OCI-LY7 (cell line): ENCODE results near the gene HAND2. TPM values are rescaled to one million over a fixed set of nuclear protein-coding genes. Genes with fewer than 3 reads are reported as not detected.

Experiments used
- BruUV-seq: library from RNA; stranded (reverse); fragments of 400-500 nt; replicated peaks from 2 replicates; lab custom pipeline; 2021; lab: Mats Ljungman, UMichigan
- CTCF ChIA-PET: fragments of 300-600 bp; sonication (Branson Sonifier 250); formaldehyde crosslinking; loops from one replicate; lab custom pipeline; 2022; ENCODE audit warnings: antibody characterized with exemption; ENCODE audit not compliant: unreplicated experiment; lab: Charles Lee
- POLR2A ChIA-PET: fragments of 300-600 bp; sonication (Branson Sonifier 250); formaldehyde crosslinking; loops from one replicate; lab custom pipeline; 2022; ENCODE audit warnings: antibody characterized with exemption; lab: Charles Lee
- DNase-seq: peaks from one replicate; pipeline ENCODE4 v3.0.0-alpha.2; 2015; ENCODE audit warnings: low spot score
- H2AFZ ChIP-seq: fragments of 200-600 bp; sonication (generic), shearing (Covaris generic); 2 replicates; pipeline ENCODE4 v1.6.1; 2014; ENCODE audit warnings: mild to moderate bottlenecking, antibody characterized with exemption, low read length, moderate library complexity
- H3K27ac ChIP-seq: fragments of 200-600 bp; sonication (generic); 2 replicates; pipeline ENCODE4 v1.5.1; 2014; ENCODE audit warnings: mixed run types, low read depth, mild to moderate bottlenecking, moderate library complexity, low read length, inconsistent platforms; ENCODE audit not compliant: poor library complexity, severe bottlenecking
- H3K36me3 ChIP-seq: fragments of 200-600 bp; sonication (generic); 2 replicates; pipeline ENCODE4 v1.6.1; 2014; ENCODE audit warnings: mild to moderate bottlenecking, antibody characterized with exemption, low read length, moderate library complexity, mixed read lengths; ENCODE audit not compliant: insufficient read depth
- H3K4me1 ChIP-seq: fragments of 200-600 bp; sonication (generic); 2 replicates; pipeline ENCODE4 v1.5.1; 2014; ENCODE audit warnings: mild to moderate bottlenecking, low read length; ENCODE audit not compliant: insufficient read depth, poor library complexity, severe bottlenecking
- H3K4me2 ChIP-seq: fragments of 200-600 bp; sonication (generic); 2 replicates; pipeline ENCODE4 v1.6.1; 2014; ENCODE audit warnings: mild to moderate bottlenecking, low read length
- H3K4me3 ChIP-seq: fragments of 200-600 bp; sonication (generic); 2 replicates; pipeline ENCODE4 v1.5.1; 2014; ENCODE audit warnings: mild to moderate bottlenecking, low read depth, low read length; ENCODE audit not compliant: poor library complexity, severe bottlenecking
- H3K79me2 ChIP-seq: fragments of 200-600 bp; sonication (generic); 2 replicates; pipeline ENCODE4 v1.6.1; 2016; ENCODE audit warnings: low read depth, mild to moderate bottlenecking, low read length, moderate library complexity, mixed read lengths; ENCODE audit not compliant: insufficient read depth
- H3K9me2 ChIP-seq: fragments of 200-600 bp; sonication (generic); 2 replicates; pipeline ENCODE4 v1.6.1; 2016; ENCODE audit warnings: mild to moderate bottlenecking, low read length, mixed read lengths; ENCODE audit not compliant: insufficient read depth
- H3K9me3 ChIP-seq: fragments of 200-600 bp; sonication (generic); 2 replicates; pipeline ENCODE4 v1.6.1; 2014; ENCODE audit warnings: mild to moderate bottlenecking, mixed run types, low read length, mixed read lengths
- H4K20me1 ChIP-seq: fragments of 200-600 bp; sonication (generic); 2 replicates; pipeline ENCODE4 v1.6.1; 2014; ENCODE audit warnings: mild to moderate bottlenecking, antibody characterized with exemption, low read length, moderate library complexity, mixed read lengths; ENCODE audit not compliant: insufficient read depth
- EZH2phosphoT487 ChIP-seq: fragments of 200-600 bp; sonication (generic); IDR thresholded peaks from 2 replicates; pipeline ENCODE4 v1.6.1; 2018; ENCODE audit warnings: low read depth, borderline replicate concordance, mild to moderate bottlenecking, mixed run types, antibody characterized with exemption, low read length, moderate library complexity, mixed read lengths
- intact Hi-C: fragments of 100-400 bp; cut with micrococcal nuclease; formaldehyde crosslinking; loops from one replicate; pipeline ENCODE4 v1.10.0; 2022; ENCODE audit not compliant: unreplicated experiment
- total RNA-seq, 2 experiments: library from RNA; depleted of rRNA in 1 of 2; stranded (reverse); fragments of >200 nt in 1 of 2; shearing (Covaris generic) in 1 of 2; gene quantifications; 2 replicates each; pipeline ENCODE4 v1.2.3, GENCODE V29; 2014 to 2022
- TF ChIP-seq, protein P1 (sequence below): fragments of 200-600 bp; sonication (generic); conservative IDR thresholded peaks from 2 replicates; pipeline ENCODE4 v1.5.1; 2014; ENCODE audit warnings: mild to moderate bottlenecking, antibody characterized with exemption, low read length, moderate library complexity, mixed read lengths

Gene HAND2
- total RNA-seq, 2 experiments from 2014 or later = not detected

DNA sequence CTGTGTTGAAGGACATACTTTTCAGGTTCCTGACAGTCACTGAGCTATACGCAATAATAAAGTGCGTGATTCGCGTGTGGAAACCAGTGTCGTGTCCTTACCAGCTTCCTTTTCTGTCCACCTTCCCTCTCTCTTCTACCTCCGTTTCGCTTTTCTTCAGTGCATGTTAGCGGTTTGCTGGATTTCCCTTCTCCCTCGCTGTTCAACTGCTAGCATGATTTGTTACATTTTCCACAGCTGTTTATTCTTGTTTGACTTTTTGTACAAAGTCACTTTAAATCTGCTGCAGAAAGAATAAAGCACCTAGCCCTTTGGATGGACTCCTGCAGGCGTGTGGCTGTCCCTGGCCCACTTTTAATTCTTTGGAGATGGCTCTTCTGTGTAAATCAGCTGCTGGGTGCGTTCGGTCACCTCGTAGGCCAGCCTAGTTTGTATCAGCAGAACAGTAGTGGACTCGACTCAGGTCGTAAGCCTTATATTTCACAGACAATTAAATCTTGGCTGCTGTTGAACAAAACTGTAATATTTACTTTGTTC, 8.9 kb upstream of the HAND2 start:
- TF ChIP-seq, protein P1, sequence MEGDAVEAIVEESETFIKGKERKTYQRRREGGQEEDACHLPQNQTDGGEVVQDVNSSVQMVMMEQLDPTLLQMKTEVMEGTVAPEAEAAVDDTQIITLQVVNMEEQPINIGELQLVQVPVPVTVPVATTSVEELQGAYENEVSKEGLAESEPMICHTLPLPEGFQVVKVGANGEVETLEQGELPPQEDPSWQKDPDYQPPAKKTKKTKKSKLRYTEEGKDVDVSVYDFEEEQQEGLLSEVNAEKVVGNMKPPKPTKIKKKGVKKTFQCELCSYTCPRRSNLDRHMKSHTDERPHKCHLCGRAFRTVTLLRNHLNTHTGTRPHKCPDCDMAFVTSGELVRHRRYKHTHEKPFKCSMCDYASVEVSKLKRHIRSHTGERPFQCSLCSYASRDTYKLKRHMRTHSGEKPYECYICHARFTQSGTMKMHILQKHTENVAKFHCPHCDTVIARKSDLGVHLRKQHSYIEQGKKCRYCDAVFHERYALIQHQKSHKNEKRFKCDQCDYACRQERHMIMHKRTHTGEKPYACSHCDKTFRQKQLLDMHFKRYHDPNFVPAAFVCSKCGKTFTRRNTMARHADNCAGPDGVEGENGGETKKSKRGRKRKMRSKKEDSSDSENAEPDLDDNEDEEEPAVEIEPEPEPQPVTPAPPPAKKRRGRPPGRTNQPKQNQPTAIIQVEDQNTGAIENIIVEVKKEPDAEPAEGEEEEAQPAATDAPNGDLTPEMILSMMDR = no peak
- TF ChIP-seq EZH2phosphoT487 = no peak
- H3K79me2 ChIP-seq = no peaks in the 10 kb centered on the region
- H3K4me1 ChIP-seq = no peaks in the 10 kb centered on the region
- BruUV-seq = no TSS peak
- intact Hi-C loops = no loop called here
- CTCF ChIA-PET = no interaction called here
- no peaks in the 10 kb centered on the region for H4K20me1 ChIP-seq
- H3K9me3 ChIP-seq = no peaks in the 10 kb centered on the region
- POLR2A ChIA-PET = interaction anchor here (0.6 kb wide), 1 partner anchor 593 kb away, joined by 3 read pairs; no protein-coding TSS in a partner anchor
- no peak overlapping the region for H2AFZ ChIP-seq
- H3K27ac ChIP-seq = no peak overlapping the region
- H3K9me2 ChIP-seq = no peaks in the 10 kb centered on the region
- H3K4me3 ChIP-seq = no peak overlapping the region
- H3K36me3 ChIP-seq = no peaks in the 10 kb centered on the region
- DNase-seq = no peak
- no peak overlapping the region for H3K4me2 ChIP-seq

DNA sequence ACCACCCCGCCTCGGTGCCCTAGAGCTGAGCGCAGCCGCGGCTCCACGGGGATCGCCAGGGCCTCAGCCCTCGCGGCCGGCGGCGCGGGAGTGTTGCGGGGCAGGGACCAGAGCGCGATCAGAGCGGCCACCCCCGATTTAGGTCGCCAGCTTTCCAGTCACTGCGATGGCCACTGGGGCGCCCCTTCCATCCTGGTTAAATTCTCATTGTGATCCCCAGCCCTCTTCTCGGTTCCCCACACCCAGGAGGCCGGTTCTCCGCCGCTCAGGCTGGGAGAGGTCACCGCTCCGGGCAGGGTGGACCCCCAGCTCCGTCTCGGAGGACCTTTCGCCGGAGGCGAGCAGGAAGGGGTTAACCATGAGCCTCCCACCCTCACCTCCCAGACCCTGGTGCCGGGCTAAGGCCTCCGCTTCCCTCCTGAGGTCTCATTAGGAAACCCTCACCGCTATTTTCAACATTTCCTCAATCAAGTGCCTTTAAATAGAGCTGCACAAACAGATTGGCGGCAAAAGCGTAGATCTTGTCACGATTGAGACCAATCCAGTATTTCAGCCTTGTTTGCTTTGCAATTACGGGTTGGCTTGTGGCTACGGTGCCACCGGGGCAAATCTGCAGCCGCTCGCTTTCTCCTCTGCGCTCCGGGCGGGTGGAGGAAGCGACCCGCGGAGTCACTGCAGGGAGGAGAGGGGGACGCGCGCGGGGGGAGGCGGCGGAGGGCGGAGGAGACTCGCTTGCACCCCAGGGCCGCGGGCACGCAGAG, 8.3 kb upstream of the HAND2 start:
- CTCF ChIA-PET = no interaction called here
- no peaks in the 10 kb centered on the region for H3K9me3 ChIP-seq
- H3K79me2 ChIP-seq = no peaks in the 10 kb centered on the region
- POLR2A ChIA-PET = interaction anchor here (0.6 kb wide), 1 partner anchor 593 kb away, joined by 3 read pairs; no protein-coding TSS in a partner anchor
- H3K36me3 ChIP-seq = no peaks in the 10 kb centered on the region
- no peak overlapping the region for H3K4me2 ChIP-seq
- no peak overlapping the region for H3K4me3 ChIP-seq
- no TSS peak for BruUV-seq
- H4K20me1 ChIP-seq = no peaks in the 10 kb centered on the region
- DNase-seq = no peak
- TF ChIP-seq EZH2phosphoT487 = no peak
- TF ChIP-seq, protein P1 = no peak
- no peak overlapping the region for H3K27ac ChIP-seq
- no peak overlapping the region for H2AFZ ChIP-seq
- intact Hi-C loops = no loop called here
- H3K9me2 ChIP-seq = no peaks in the 10 kb centered on the region
- no peaks in the 10 kb centered on the region for H3K4me1 ChIP-seq

DNA sequence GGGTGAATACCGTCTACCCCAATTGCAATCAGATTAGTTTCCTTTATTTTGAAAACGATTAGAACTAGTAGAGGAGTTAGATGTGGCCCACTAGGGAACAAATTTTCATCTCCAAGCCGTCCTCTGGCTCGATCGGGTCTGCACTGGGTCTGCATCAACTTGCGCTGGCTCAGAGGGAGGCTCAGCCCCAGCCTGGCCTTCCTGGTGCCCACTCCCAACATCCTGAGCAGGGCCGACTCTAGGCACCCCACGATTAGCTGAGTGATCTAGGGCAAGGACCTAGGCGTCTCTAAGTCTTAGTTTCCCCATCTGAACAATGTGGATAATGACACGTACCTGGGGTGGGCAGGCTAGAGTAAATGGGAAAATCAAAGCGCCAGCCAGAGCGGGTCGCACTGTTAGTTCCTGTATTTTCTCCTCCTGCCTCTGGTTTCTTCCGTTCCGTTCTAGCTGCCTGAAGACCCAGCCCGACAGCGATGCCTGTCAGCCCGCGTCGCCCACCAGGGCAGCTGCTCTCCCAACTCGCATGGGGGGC, 7.7 kb upstream of the HAND2 start:
- Histone ChIP-seq H3K79me2 (no peaks in the 10 kb centered on the region), H3K4me2 (no peak overlapping the region), H3K4me1 (no peaks in the 10 kb centered on the region), H3K9me2 (no peaks in the 10 kb centered on the region), H4K20me1 (no peaks in the 10 kb centered on the region), H3K4me3 (no peak overlapping the region), H2AFZ (no peak overlapping the region), H3K27ac (no peak overlapping the region), H3K9me3 (no peaks in the 10 kb centered on the region), H3K36me3 (no peaks in the 10 kb centered on the region)
- no peak for DNase-seq
- no peak for TF ChIP-seq EZH2phosphoT487
- TF ChIP-seq, protein P1 = no peak
- ChIA-PET POLR2A (no interaction called here), CTCF (no interaction called here)
- no TSS peak for BruUV-seq
- intact Hi-C loops = no loop called here
